ENCODE measurements around the gene SDR9C7. TPM values are rescaled to one million over a fixed set of nuclear protein-coding genes. Genes with fewer than 3 reads are reported as not detected.
"Not testable (repeated sequence)": the region's sequence is repeated elsewhere in the genome, so short reads cannot be mapped to it uniquely, and the experiment has no call there.

Gene SDR9C7
- total RNA-seq, 1 donor from 2014 or later, result not detected

- DNase-seq (ENCODE audit: low read depth) (no peak), FAIRE-seq (no peak)
- no peaks in the 10 kb centered on the region for H4K20me1 ChIP-seq (ENCODE audit: insufficient read depth, low read length)
- H3K27ac ChIP-seq (ENCODE audit: low read depth, low read length), result no peak overlapping the region
- H3K36me3 ChIP-seq (ENCODE audit: insufficient read depth, low read length), result no peaks in the 10 kb centered on the region
- Mint-ChIP-seq H3K4me3 (ENCODE audit: unreplicated experiment) (no peak overlapping the region), H3K27ac (ENCODE audit: unreplicated experiment) (no peak overlapping the region), H3K9me3 (ENCODE audit: unreplicated experiment) (peaks cover 17% of the 10 kb centered on the region), H3K36me3 (ENCODE audit: low read depth, unreplicated experiment) (no peaks in the 10 kb centered on the region), H3K4me1 (ENCODE audit: low read depth, unreplicated experiment) (no peaks in the 10 kb centered on the region), H3K27me3 (ENCODE audit: low read depth, unreplicated experiment) (peaks cover 28% of the 10 kb centered on the region)
- no peaks in the 10 kb centered on the region for H3K9me3 ChIP-seq (ENCODE audit: insufficient read depth, low read depth, low read length)
- TF ChIP-seq CTCF (IDR thresholded peaks at IDR 0.05; ENCODE audit: insufficient read depth, low read depth, low read length), result no peak
- TF ChIP-seq EZH2 (IDR thresholded peaks at IDR 0.05; ENCODE audit: insufficient read depth, low read length), result no peak
- H3K4me1 ChIP-seq (ENCODE audit: insufficient read depth, low read length), result no peaks in the 10 kb centered on the region
- H3K27me3 ChIP-seq (ENCODE audit: insufficient read depth, low read length), result no peaks in the 10 kb centered on the region
- no peak overlapping the region for H3K4me3 ChIP-seq (ENCODE audit: insufficient read depth, low read depth, low read length)
- H2AFZ ChIP-seq (ENCODE audit: low read depth, low read length), result no peak overlapping the region
- H3K4me2 ChIP-seq (ENCODE audit: low read length), result no peak overlapping the region
- no peak overlapping the region for H3K9ac ChIP-seq (ENCODE audit: low read length)
- no peaks in the 10 kb centered on the region for H3K79me2 ChIP-seq (ENCODE audit: insufficient read depth, low read length)
Measured at GRCh38 chr12:56914256-56914655, 20.0 kb downstream of the SDR9C7 start.

GRCh38 chr12:56909403-56909802 lies 24.8 kb downstream of the SDR9C7 start:
- peaks cover 28% of the 10 kb centered on the region for H3K27me3 Mint-ChIP-seq (ENCODE audit: low read depth, unreplicated experiment)
- H3K27me3 ChIP-seq (ENCODE audit: insufficient read depth, low read length); H3K4me2 ChIP-seq (ENCODE audit: low read length); DNase-seq (ENCODE audit: low read depth); H3K4me3 Mint-ChIP-seq (ENCODE audit: unreplicated experiment); H3K4me3 ChIP-seq (ENCODE audit: insufficient read depth, low read depth, low read length); H3K36me3 ChIP-seq (ENCODE audit: insufficient read depth, low read length); FAIRE-seq; H3K4me1 Mint-ChIP-seq (ENCODE audit: low read depth, unreplicated experiment); H3K27ac ChIP-seq (ENCODE audit: low read depth, low read length); H3K4me1 ChIP-seq (ENCODE audit: insufficient read depth, low read length); H3K9me3 ChIP-seq (ENCODE audit: insufficient read depth, low read depth, low read length); H3K79me2 ChIP-seq (ENCODE audit: insufficient read depth, low read length); H3K9ac ChIP-seq (ENCODE audit: low read length); H2AFZ ChIP-seq (ENCODE audit: low read depth, low read length); H4K20me1 ChIP-seq (ENCODE audit: insufficient read depth, low read length); H3K36me3 Mint-ChIP-seq (ENCODE audit: low read depth, unreplicated experiment); H3K27ac Mint-ChIP-seq (ENCODE audit: unreplicated experiment): not testable (repeated sequence)
- H3K9me3 Mint-ChIP-seq (ENCODE audit: unreplicated experiment), result peaks cover 39% of the 10 kb centered on the region

DNA sequence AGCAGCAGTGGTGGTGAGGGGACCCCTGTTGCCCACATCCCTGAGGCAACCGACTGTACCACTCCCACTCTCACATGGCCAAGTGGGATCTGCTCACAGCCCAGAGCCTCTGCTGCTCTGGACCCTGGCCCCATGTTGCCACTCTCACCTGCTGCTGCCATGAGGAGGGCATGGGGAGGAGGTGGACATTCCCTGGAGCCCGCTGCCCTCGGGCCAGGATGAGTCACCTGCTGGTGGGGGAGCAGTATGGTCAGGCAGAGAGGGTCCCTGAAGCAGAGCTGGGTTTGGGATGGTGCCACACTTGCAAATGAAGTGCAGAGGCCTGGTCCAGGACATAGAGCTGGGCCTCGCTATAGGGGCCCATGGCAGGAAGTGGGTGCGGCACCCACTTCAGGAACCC lies 26.1 kb downstream of the SDR9C7 start:
- H4K20me1 ChIP-seq (ENCODE audit: insufficient read depth, low read length), result no peaks in the 10 kb centered on the region
- H3K9me3 Mint-ChIP-seq (ENCODE audit: unreplicated experiment), result peaks cover 44% of the 10 kb centered on the region
- H3K79me2 ChIP-seq (ENCODE audit: insufficient read depth, low read length), result no peaks in the 10 kb centered on the region
- no peaks in the 10 kb centered on the region for H3K27me3 ChIP-seq (ENCODE audit: insufficient read depth, low read length)
- no peak overlapping the region for H3K27ac Mint-ChIP-seq (ENCODE audit: unreplicated experiment)
- no peak overlapping the region for H2AFZ ChIP-seq (ENCODE audit: low read depth, low read length)
- no peaks in the 10 kb centered on the region for H3K4me1 Mint-ChIP-seq (ENCODE audit: low read depth, unreplicated experiment)
- H3K36me3 ChIP-seq (ENCODE audit: insufficient read depth, low read length), result no peaks in the 10 kb centered on the region
- DNase-seq (ENCODE audit: low read depth), result no peak
- H3K4me3 ChIP-seq (ENCODE audit: insufficient read depth, low read depth, low read length), result no peak overlapping the region
- FAIRE-seq, result no peak
- no peak overlapping the region for H3K9ac ChIP-seq (ENCODE audit: low read length)
- H3K36me3 Mint-ChIP-seq (ENCODE audit: low read depth, unreplicated experiment), result no peaks in the 10 kb centered on the region
- no peak overlapping the region for H3K4me3 Mint-ChIP-seq (ENCODE audit: unreplicated experiment)
- H3K27ac ChIP-seq (ENCODE audit: low read depth, low read length), result no peak overlapping the region
- H3K4me2 ChIP-seq (ENCODE audit: low read length), result no peak overlapping the region
- peaks cover 3% of the 10 kb centered on the region for H3K9me3 ChIP-seq (ENCODE audit: insufficient read depth, low read depth, low read length)
- H3K27me3 Mint-ChIP-seq (ENCODE audit: low read depth, unreplicated experiment), result peaks cover 28% of the 10 kb centered on the region
- no peak for TF ChIP-seq CTCF (IDR thresholded peaks at IDR 0.05; ENCODE audit: insufficient read depth, low read depth, low read length)
- no peak for TF ChIP-seq EZH2 (IDR thresholded peaks at IDR 0.05; ENCODE audit: insufficient read depth, low read length)
- no peaks in the 10 kb centered on the region for H3K4me1 ChIP-seq (ENCODE audit: insufficient read depth, low read length)

All from astrocyte (in vitro differentiated cells and primary cell).